Neural crest cell (in vitro differentiated cells): Measurements from ENCODE around the gene ASXL3. TPM values are rescaled to one million over a fixed set of nuclear protein-coding genes. Genes with fewer than 3 reads are reported as not detected.

ENCODE experiments used
- DNase-seq: peaks from one replicate; pipeline ENCODE4 v3.0.0; 2021; ENCODE audit warnings: low read depth, mixed read lengths, low spot score
- H3K27ac Mint-ChIP-seq: one replicate; pipeline ENCODE4 v1.8.0; 2021; ENCODE audit warnings: mild to moderate bottlenecking, mixed read lengths; ENCODE audit not compliant: unreplicated experiment
- H3K27me3 Mint-ChIP-seq: 2 replicates; pipeline ENCODE4 v1.8.0; 2021; ENCODE audit warnings: low read depth, mild to moderate bottlenecking, mixed read lengths
- H3K36me3 Mint-ChIP-seq: 2 replicates; pipeline ENCODE4 v1.8.0; 2021; ENCODE audit warnings: low read depth, mild to moderate bottlenecking, mixed read lengths
- H3K4me1 Mint-ChIP-seq: 2 replicates; pipeline ENCODE4 v1.8.0; 2021; ENCODE audit warnings: mixed read lengths
- H3K4me3 Mint-ChIP-seq: one replicate; pipeline ENCODE4 v1.8.0; 2021; ENCODE audit warnings: mild to moderate bottlenecking, mixed read lengths
- H3K9me3 Mint-ChIP-seq: 2 replicates; pipeline ENCODE4 v1.8.0; 2021; ENCODE audit warnings: mixed read lengths
- total RNA-seq: library from RNA; stranded (reverse); gene quantifications from 2 replicates; pipeline ENCODE4 v1.2.1, GENCODE V29; 2021
- TF ChIP-seq, protein P1 (sequence below): fragments of 200-600 bp; sonication (generic); conservative IDR thresholded peaks from 2 replicates; pipeline ENCODE4 v1.5.0; 2021; ENCODE audit warnings: antibody characterized with exemption, mild to moderate bottlenecking

Gene ASXL3
- total RNA-seq, 1 donor from 2014 or later: 14.5 TPM

DNA sequence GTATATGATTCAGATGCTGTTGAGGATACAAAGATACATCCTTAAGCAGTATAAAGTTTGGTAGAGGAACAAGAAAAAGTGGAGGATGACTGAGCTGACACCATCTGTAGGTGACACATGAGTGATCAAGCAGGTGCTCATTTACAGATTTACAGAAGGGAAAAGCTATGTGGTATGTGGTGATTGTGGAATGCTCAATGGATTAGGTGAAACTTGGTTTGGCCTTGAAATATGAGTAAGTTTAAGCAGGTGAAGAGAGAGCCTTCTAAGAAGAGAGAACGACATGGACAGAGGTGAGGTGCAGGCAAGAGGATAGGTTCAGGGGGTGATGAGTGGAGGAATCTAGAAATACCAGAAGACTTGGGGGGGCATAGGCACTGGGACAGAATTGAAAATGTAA lies 5.9 kb downstream of the ASXL3 start:
- TF ChIP-seq, protein P1, sequence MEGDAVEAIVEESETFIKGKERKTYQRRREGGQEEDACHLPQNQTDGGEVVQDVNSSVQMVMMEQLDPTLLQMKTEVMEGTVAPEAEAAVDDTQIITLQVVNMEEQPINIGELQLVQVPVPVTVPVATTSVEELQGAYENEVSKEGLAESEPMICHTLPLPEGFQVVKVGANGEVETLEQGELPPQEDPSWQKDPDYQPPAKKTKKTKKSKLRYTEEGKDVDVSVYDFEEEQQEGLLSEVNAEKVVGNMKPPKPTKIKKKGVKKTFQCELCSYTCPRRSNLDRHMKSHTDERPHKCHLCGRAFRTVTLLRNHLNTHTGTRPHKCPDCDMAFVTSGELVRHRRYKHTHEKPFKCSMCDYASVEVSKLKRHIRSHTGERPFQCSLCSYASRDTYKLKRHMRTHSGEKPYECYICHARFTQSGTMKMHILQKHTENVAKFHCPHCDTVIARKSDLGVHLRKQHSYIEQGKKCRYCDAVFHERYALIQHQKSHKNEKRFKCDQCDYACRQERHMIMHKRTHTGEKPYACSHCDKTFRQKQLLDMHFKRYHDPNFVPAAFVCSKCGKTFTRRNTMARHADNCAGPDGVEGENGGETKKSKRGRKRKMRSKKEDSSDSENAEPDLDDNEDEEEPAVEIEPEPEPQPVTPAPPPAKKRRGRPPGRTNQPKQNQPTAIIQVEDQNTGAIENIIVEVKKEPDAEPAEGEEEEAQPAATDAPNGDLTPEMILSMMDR: no peak
- Mint-ChIP-seq H3K36me3 (peaks cover 3% of the 10 kb centered on the region), H3K4me3 (no peak overlapping the region), H3K27me3 (no peaks in the 10 kb centered on the region), H3K4me1 (peaks cover 33% of the 10 kb centered on the region), H3K27ac (no peak overlapping the region), H3K9me3 (peaks cover 6% of the 10 kb centered on the region)
- no peak for DNase-seq

DNA sequence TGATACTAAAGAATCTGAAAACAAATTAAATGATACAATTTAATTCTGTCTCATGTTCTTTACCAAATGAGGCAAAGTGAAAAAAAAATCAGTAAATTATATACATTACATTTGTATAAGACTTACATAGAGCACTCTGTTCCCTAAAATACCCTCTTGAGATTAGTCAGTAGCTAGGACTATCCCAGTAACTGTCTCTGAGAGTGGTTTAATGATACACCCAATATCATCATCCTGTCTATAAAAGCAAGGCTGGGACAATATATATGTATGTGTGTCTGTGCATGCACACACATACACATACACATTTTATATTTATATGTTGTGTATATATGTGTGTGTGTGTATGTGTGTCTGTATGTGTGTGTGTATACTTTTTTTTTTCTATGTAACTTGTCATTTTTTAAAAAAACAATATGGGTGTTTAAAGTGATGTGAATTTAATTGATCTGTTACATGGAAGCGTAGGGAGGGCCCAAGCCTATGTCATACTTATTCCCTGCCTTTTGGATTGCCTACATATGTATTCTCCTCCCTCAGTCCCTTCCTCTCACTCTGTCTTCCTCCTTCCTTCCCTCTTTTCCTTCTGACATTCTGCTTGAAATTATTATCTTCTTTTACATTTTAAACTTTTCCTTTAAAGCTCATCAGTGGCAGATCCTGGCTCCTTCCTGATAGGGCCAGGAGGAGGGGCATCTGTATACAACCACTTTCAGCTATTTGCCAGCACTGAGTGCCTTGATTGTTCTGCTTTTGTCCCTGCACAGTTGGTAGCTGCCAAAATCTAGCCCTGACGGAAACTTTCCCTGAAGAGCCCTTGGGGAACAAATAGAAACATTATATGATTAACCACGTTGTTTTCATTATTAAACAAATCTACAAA lies 6.8 kb downstream of the ASXL3 start:
- peaks cover 33% of the 10 kb centered on the region for H3K4me1 Mint-ChIP-seq
- TF ChIP-seq, protein P1: no peak
- H3K27ac Mint-ChIP-seq: no peak overlapping the region
- peak overlapping the region; percentile 38 for H3K4me3 Mint-ChIP-seq
- H3K36me3 Mint-ChIP-seq: peaks cover 5% of the 10 kb centered on the region
- H3K9me3 Mint-ChIP-seq: peaks cover 8% of the 10 kb centered on the region
- DNase-seq: no peak
- H3K27me3 Mint-ChIP-seq: no peaks in the 10 kb centered on the region

DNA sequence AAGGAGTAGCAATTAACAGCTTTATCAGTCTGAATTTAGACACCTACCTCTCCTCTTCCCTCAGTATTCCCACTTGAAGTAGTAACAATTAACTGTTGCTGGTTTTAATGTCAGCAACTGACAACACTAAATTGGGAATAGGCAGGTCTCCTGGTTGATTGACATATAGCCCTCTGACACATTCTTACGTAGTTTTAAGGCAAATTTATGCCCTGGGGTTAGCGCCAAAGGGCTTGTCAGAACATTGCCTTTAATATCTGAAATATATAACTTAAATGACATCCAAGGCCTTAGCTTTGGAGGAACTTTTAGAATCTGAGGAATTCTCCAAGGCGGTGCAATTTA lies 7.4 kb downstream of the ASXL3 start:
- Mint-ChIP-seq H3K36me3 (peaks cover 5% of the 10 kb centered on the region), H3K27me3 (no peaks in the 10 kb centered on the region), H3K9me3 (peaks cover 8% of the 10 kb centered on the region), H3K27ac (no peak overlapping the region), H3K4me1 (peaks cover 33% of the 10 kb centered on the region), H3K4me3 (no peak overlapping the region)
- TF ChIP-seq, protein P1: no peak
- no peak for DNase-seq

DNA sequence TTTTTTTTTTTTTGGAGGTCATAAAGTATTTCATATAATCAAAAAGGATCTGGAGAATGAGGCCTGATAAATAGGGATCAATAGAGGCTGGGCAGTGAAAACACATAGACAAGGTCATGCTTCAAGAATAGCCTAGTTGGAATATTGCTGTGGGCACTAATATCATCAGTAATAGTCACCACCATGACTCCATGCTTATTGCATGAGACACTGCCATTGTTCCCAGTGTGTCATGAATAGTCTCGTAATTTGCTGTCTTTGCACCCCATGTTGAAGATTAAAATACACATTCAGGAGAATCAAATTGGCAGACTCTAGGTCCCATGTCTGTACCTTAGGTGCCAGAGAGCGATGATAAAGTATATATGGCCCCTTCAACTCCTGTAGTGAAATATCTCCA lies 10.3 kb downstream of the ASXL3 start:
- Mint-ChIP-seq H3K9me3 (peaks cover 8% of the 10 kb centered on the region), H3K4me1 (peaks cover 34% of the 10 kb centered on the region), H3K36me3 (peaks cover 5% of the 10 kb centered on the region), H3K27me3 (no peaks in the 10 kb centered on the region), H3K27ac (no peak overlapping the region), H3K4me3 (no peak overlapping the region)
- DNase-seq: no peak
- TF ChIP-seq, protein P1: no peak

DNA sequence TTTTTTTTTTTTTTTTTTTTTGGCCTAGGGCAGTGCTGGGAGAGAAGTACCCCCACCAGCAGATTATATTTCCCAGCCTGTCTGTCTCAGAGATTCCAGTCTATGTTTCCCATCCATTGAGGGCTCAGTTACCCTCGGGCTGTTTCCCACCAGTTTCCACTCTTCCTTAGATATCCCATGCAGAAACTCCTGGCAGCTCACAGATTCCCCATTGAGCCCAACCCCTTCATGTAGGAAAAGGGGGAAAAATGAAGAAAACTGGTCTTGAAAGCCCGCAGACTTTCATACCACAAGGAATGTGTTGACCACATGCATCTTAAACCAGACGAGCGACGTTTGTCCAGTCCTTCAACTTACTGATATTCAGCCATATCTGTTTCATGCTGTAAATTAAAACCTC lies 15.2 kb downstream of the ASXL3 start:
- H3K4me3 Mint-ChIP-seq: no peak overlapping the region
- H3K9me3 Mint-ChIP-seq: peaks cover 6% of the 10 kb centered on the region
- no peak for DNase-seq
- no peaks in the 10 kb centered on the region for H3K27me3 Mint-ChIP-seq
- TF ChIP-seq, protein P1: no peak
- H3K27ac Mint-ChIP-seq: no peak overlapping the region
- H3K4me1 Mint-ChIP-seq: peaks cover 16% of the 10 kb centered on the region
- peaks cover 2% of the 10 kb centered on the region for H3K36me3 Mint-ChIP-seq
